Measurements from ENCODE around the gene GSTM3. TPM values are rescaled to one million over a fixed set of nuclear protein-coding genes. Genes with fewer than 3 reads are reported as not detected.
A peak's percentile ranks its signal among the peaks of the same experiment; 100 is the strongest.

Gene GSTM3
- total RNA-seq (100 to 1,000 TPM in 3 of 4 donors, 10 to 100 TPM in 1; 61.1 to 143 (median 122) TPM), polyA plus RNA-seq (10 to 100 TPM; 21.6 to 64.3 (median 40.2) TPM)

DNA sequence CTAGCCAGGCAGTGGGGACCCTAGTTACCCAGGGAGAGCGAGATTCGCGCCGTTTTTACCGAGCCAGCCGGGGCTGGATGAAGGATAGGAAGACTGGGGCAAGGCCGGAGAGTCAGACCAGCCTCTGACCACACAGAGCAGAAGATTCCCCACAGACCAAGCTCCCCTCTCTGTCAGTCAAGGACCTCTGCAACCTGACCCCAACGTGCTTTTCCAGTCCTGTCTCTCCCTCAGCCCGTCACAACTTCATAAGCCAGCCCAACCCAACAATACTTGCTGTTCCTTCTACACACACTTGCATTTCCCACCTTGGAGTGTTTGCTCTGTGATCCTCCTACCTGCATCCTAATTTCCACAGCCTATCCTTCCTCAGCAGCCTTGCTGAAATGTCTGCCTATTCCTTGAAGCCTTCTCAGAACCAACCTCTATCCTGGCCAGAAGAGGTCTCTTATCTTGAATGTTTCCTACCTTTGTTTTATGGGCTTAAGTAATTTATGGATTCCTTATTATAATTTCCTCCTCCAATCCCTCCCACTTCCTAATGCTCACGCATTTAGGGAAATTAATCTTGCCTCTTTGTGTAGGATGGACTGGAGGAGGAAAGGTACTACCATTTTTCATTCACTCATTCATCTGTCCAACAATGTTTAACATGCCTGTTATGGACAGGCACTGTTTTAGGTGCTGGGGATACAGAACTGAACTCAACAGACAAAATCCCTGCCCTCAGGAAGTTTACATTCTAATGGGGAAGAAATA is at the start of gene GSTM3:
Gene GSTM3 (minus strand): TSS at position 424 of the 759 bp plus-strand sequence. CDS start 751 bp downstream, outside the sequence.
- DNase-seq = no peak
- Histone ChIP-seq H3K4me1 (peaks cover 0 to 20% (median 14%) of the 10 kb centered on the region in 4 donors), H3K36me3 (peaks cover 0 to 27% (median 7%) of the 10 kb centered on the region in 4 donors), H3K27me3 (no peaks in the 10 kb centered on the region), H3K27ac (peak within 1 kb of the TSS; percentile 64 to 85 (median 82)), H3K9me3 (no peaks in the 10 kb centered on the region), H3K4me3 (peak within 1 kb of the TSS; percentile 56 to 79 (median 73))
- intact Hi-C loops (cut with DNase I) = loop anchor here (5.0 kb wide), 1 partner anchor 73 kb away; the partner anchor contains the start of gene GSTM2
- WGBS, 2 donors = 2 to 15% methylated on average over 10 of the region's 10 CpGs
- TF ChIP-seq POLR2A (IDR thresholded peaks at IDR 0.05) (no peak), POLR2AphosphoS5 (IDR thresholded peaks at IDR 0.05) (no peak), EP300 (IDR thresholded peaks at IDR 0.05) (no peak)
- TF ChIP-seq, protein P1, sequence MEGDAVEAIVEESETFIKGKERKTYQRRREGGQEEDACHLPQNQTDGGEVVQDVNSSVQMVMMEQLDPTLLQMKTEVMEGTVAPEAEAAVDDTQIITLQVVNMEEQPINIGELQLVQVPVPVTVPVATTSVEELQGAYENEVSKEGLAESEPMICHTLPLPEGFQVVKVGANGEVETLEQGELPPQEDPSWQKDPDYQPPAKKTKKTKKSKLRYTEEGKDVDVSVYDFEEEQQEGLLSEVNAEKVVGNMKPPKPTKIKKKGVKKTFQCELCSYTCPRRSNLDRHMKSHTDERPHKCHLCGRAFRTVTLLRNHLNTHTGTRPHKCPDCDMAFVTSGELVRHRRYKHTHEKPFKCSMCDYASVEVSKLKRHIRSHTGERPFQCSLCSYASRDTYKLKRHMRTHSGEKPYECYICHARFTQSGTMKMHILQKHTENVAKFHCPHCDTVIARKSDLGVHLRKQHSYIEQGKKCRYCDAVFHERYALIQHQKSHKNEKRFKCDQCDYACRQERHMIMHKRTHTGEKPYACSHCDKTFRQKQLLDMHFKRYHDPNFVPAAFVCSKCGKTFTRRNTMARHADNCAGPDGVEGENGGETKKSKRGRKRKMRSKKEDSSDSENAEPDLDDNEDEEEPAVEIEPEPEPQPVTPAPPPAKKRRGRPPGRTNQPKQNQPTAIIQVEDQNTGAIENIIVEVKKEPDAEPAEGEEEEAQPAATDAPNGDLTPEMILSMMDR (IDR thresholded peaks at IDR 0.05) = no peak

- no peak for DNase-seq
- peak overlapping the region in 2 of 4 donors; percentile 1 to 37 for H3K27ac ChIP-seq
These were observed 49.5 kb upstream of the GSTM3 start for GRCh38 chr1:109790329-109790728.

DNA sequence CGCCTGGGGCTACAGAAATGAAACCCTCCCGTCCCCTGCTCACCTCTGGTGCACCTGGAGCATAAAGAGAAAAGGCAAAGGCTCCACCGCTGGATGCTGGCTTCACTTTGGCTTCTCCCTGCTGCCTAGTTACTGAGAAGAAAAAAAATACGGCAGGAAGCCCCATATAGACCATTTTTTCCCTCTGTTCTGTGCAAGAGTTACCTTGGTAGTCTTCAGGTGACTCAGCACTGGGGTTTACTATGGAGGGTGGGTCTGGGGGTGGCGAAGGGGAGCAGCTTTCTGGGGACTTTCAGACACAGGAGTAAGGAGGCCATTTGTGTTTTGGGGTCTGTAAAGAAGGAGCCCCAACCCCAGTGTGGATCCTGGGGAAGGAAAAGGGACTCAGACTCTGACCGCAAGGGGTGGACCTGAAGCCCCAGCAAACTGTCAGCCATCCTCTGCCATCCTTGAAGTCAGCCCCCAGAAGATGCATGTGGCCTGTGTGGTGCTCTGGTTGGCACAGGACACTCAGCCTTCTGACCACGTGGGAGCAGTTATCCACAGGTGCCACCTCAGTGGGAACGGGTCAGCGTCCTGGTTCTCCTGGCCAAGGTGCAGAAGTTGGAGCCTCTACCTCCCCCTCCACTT is 48.8 kb upstream of the GSTM3 start:
- H3K4me1 ChIP-seq = peaks cover 0 to 43% (median 38%) of the 10 kb centered on the region in 4 donors
- intact Hi-C loops (cut with DNase I) = loop anchor here (5.0 kb wide), 2 partner anchors 123 to 193 kb away; partner anchors contain the start of genes AHCYL1 and CSF1

More at GRCh38 chr1:109790329-109790728, 49.5 kb upstream of the GSTM3 start:
- Histone ChIP-seq H3K36me3 (no peaks in the 10 kb centered on the region), H3K9me3 (no peaks in the 10 kb centered on the region), H3K4me3 (no peak overlapping the region), H3K4me1 (peaks cover 0 to 44% (median 38%) of the 10 kb centered on the region in 4 donors), H3K27me3 (no peaks in the 10 kb centered on the region)
- WGBS, 2 donors = 76 to 87% methylated on average over 2 of the region's 2 CpGs
- TF ChIP-seq POLR2AphosphoS5 (IDR thresholded peaks at IDR 0.05) (no peak), POLR2A (IDR thresholded peaks at IDR 0.05) (no peak), EP300 (IDR thresholded peaks at IDR 0.05) (no peak)
- TF ChIP-seq, protein P1 (IDR thresholded peaks at IDR 0.05) = no peak
- intact Hi-C loops (cut with DNase I) = loop anchor here (5.0 kb wide), 2 partner anchors 122 to 192 kb away; partner anchors contain the start of genes AHCYL1 and CSF1

DNA sequence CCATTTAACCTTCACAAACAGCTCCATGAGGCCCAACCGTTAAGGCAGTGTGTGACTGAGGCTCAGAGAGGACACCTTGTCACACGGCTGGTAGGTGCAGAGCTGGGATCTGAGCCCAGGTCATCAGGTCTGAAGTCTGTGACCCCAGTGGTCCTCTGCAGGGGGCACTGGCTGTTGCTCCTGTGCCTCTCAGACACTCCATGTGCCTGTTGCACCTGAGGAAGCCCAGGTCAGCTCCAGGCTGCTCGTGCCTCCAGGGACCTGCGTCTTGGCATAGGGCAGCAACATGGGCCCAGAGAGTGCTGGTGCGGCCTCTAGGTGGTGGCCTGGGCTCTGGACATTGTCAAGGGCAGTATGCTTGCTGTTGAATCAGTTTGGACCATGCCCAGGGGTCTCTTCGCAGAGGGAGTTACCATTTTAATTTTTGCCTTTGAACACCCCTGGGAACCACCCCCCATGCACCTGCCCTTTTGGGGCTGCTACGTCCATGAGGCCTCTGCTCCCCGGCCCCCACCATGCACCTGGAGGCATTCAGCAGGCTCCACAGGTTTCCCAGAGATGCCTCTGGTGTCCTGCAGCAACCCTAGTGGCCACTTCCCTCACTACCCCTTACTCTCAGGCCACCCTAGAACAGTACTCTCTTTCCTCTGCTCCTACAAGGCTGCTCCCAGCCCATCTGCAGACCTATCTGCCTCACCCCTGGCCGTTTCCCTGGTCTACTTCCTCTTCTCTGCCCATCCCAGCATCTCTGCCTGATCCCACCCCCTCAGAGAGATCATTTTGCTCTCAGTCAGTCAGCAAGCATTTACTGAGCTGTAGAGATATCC is 48.1 kb upstream of the GSTM3 start:
- Histone ChIP-seq H3K27me3 (no peaks in the 10 kb centered on the region), H3K9me3 (no peaks in the 10 kb centered on the region), H3K27ac (no peak overlapping the region), H3K4me3 (no peak overlapping the region), H3K4me1 (peaks cover 0 to 38% (median 34%) of the 10 kb centered on the region in 4 donors), H3K36me3 (no peaks in the 10 kb centered on the region)
- WGBS, 2 donors = 78 to 84% methylated on average over 9 of the region's 9 CpGs
- intact Hi-C loops (cut with DNase I) = no loop called here
- peak; percentile 54 for DNase-seq
- no peak for TF ChIP-seq POLR2AphosphoS5 (IDR thresholded peaks at IDR 0.05)
- TF ChIP-seq POLR2A (IDR thresholded peaks at IDR 0.05) = no peak
- TF ChIP-seq EP300 (IDR thresholded peaks at IDR 0.05) = no peak
- TF ChIP-seq, protein P1 (IDR thresholded peaks at IDR 0.05) = no peak

More for the DNA sequence above, 48.8 kb upstream of the GSTM3 start:
- Histone ChIP-seq H3K36me3 (no peaks in the 10 kb centered on the region), H3K27me3 (no peaks in the 10 kb centered on the region), H3K9me3 (no peaks in the 10 kb centered on the region), H3K4me3 (no peak overlapping the region), H3K27ac (no peak overlapping the region)
- DNase-seq = peak; percentile 53
- whole genome bisulfite sequencing, 2 donors = 84 to 86% methylated on average over 9 of the region's 9 CpGs
- no peak for TF ChIP-seq EP300 (IDR thresholded peaks at IDR 0.05)
- TF ChIP-seq, protein P1 (IDR thresholded peaks at IDR 0.05) = no peak
- TF ChIP-seq POLR2A (IDR thresholded peaks at IDR 0.05) = no peak
- TF ChIP-seq POLR2AphosphoS5 (IDR thresholded peaks at IDR 0.05) = no peak

Measured in sigmoid colon (tissue), 7 donors.